Hepatocyte (in vitro differentiated cells): ENCODE results near the gene MARK2. TPM values are rescaled to one million over a fixed set of nuclear protein-coding genes. Genes with fewer than 3 reads are reported as not detected.

Experiments
- DNase-seq: peaks from one replicate; pipeline ENCODE4 v3.0.0-alpha.2; 2016; ENCODE audit warnings: low spot score
- H2AFZ ChIP-seq: fragments of 200-600 bp; sonication (generic); 2 replicates; pipeline ENCODE4 v1.6.0; 2016; ENCODE audit warnings: antibody characterized with exemption, mild to moderate bottlenecking
- H3K27ac ChIP-seq: fragments of 200-600 bp; sonication (generic); 2 replicates; pipeline ENCODE4 v1.5.1; 2016; ENCODE audit warnings: mild to moderate bottlenecking
- H3K27me3 ChIP-seq: fragments of 200-600 bp; sonication (generic); 2 replicates; pipeline ENCODE4 v1.6.1; 2016
- H3K36me3 ChIP-seq: fragments of 200-600 bp; sonication (generic); replicated peaks from 2 replicates; pipeline ENCODE4 v1.5.1; 2016; ENCODE audit warnings: low read depth; ENCODE audit not compliant: insufficient read depth
- H3K4me1 ChIP-seq: fragments of 200-600 bp; sonication (generic); 2 replicates; pipeline ENCODE4 v1.5.1; 2016; ENCODE audit warnings: mild to moderate bottlenecking, moderate library complexity; ENCODE audit not compliant: insufficient read depth
- H3K4me2 ChIP-seq: fragments of 200-600 bp; sonication (generic); 2 replicates; pipeline ENCODE4 v1.6.0; 2016
- H3K4me3 ChIP-seq: fragments of 200-600 bp; sonication (generic); 2 replicates; pipeline ENCODE4 v1.5.1; 2016; ENCODE audit warnings: mild to moderate bottlenecking
- H3K79me2 ChIP-seq: fragments of 200-600 bp; sonication (generic); 2 replicates; pipeline ENCODE4 v1.6.0; 2017; ENCODE audit warnings: mild to moderate bottlenecking
- H3K9me2 ChIP-seq: fragments of 200-600 bp; sonication (generic); replicated peaks from 2 replicates; pipeline ENCODE4 v1.6.0; 2017; ENCODE audit warnings: mild to moderate bottlenecking; ENCODE audit not compliant: insufficient read depth
- H3K9me3 ChIP-seq: fragments of 200-600 bp; sonication (generic); 2 replicates; pipeline ENCODE4 v1.5.1; 2016; ENCODE audit warnings: low read depth, mild to moderate bottlenecking
- H4K20me1 ChIP-seq: fragments of 200-600 bp; sonication (generic); 2 replicates; pipeline ENCODE4 v1.6.0; 2016; ENCODE audit warnings: mild to moderate bottlenecking; ENCODE audit not compliant: insufficient read depth, poor library complexity, severe bottlenecking
- CTCF ChIP-seq: fragments of 200-600 bp; sonication (generic); IDR thresholded peaks from 2 replicates; pipeline ENCODE4 v1.5.1; 2016; ENCODE audit warnings: antibody characterized with exemption, mild to moderate bottlenecking; ENCODE audit not compliant: poor library complexity
- EZH2 ChIP-seq: fragments of 200-600 bp; sonication (generic); IDR thresholded peaks from 2 replicates; pipeline ENCODE4 v1.6.1; 2016; ENCODE audit warnings: antibody characterized with exemption, mild to moderate bottlenecking, borderline replicate concordance
- EZH2phosphoT487 ChIP-seq: fragments of 200-600 bp; sonication (generic); IDR thresholded peaks from one replicate; pipeline ENCODE4 v1.6.1; 2018; ENCODE audit warnings: antibody characterized with exemption, mild to moderate bottlenecking, low read depth, moderate library complexity; ENCODE audit not compliant: unreplicated experiment, severe bottlenecking
- WGBS: methylation state at CpG from one replicate; pipeline ENCODE4 v1.1.6; 2016; ENCODE audit warnings: low lambda C conversion rate; ENCODE audit errors: missing lambda C conversion rate; 5-methylcytosine and 5-hydroxymethylcytosine counted together
- polyA plus RNA-seq: library from polyadenylated mRNA; unstranded; fragments of >200 nt; fragmentation: Nextera tagmentation; extraction: Ambion mirVana; gene quantifications from 2 replicates; pipeline ENCODE4 v1.2.1, GENCODE V29; 2016
- total RNA-seq: library from RNA; depleted of rRNA; stranded (reverse); fragments of >200 nt; gene quantifications from 2 replicates; pipeline ENCODE4 v1.2.3, GENCODE V29; 2014

The MARK2 gene
- total and polyA plus RNA-seq, 2 experiments from 2014 or later: 22.4 to 48.2 TPM

DNA sequence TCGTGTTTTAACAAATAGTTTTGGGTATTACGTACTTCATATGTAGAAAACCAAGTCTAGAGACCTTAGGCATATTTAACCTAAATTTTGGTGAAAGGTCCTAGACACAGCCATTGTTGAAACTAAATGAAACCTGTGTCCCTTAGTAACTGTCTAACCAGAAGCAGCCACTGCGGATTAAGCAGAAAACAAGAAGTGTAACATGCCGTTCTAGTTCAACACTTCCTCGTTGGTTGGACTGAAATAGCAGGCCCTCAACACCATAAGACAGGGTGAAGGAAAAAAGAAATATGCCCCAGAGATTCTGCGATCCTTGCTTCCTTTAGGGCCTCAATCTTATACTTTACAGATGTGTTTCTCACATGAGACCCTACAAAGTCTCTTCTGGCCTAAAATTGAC, 101.9 kb downstream of the MARK2 start:
- no peaks in the 10 kb centered on the region for H4K20me1 ChIP-seq
- no peak overlapping the region for H3K4me2 ChIP-seq
- H3K4me3 ChIP-seq: no peak overlapping the region
- H3K79me2 ChIP-seq: peaks cover 54% of the 10 kb centered on the region
- no peaks in the 10 kb centered on the region for H3K9me2 ChIP-seq
- 91% methylated on average over 6 of the region's 6 CpGs for WGBS
- TF ChIP-seq CTCF: no peak
- no peak for TF ChIP-seq EZH2
- no peak for TF ChIP-seq EZH2phosphoT487
- no peaks in the 10 kb centered on the region for H3K9me3 ChIP-seq
- no peak for DNase-seq
- H3K27me3 ChIP-seq: no peaks in the 10 kb centered on the region
- no peaks in the 10 kb centered on the region for H3K36me3 ChIP-seq
- H3K27ac ChIP-seq: no peak overlapping the region
- peaks cover 15% of the 10 kb centered on the region for H3K4me1 ChIP-seq
- no peak overlapping the region for H2AFZ ChIP-seq

GRCh38 chr11:63941901-63942300, 103.0 kb downstream of the MARK2 start:
- WGBS: 84% methylated on average over 4 of the region's 4 CpGs
- Histone ChIP-seq H3K9me3 (no peaks in the 10 kb centered on the region), H3K79me2 (peaks cover 54% of the 10 kb centered on the region)

GRCh38 chr11:63942803-63943202, 103.9 kb downstream of the MARK2 start:
- peaks cover 54% of the 10 kb centered on the region for H3K79me2 ChIP-seq

More at GRCh38 chr11:63941901-63942300, 103.0 kb downstream of the MARK2 start:
- no peaks in the 10 kb centered on the region for H3K9me2 ChIP-seq
- peaks cover 15% of the 10 kb centered on the region for H3K4me1 ChIP-seq
- DNase-seq: no peak
- TF ChIP-seq CTCF (no peak), EZH2 (no peak), EZH2phosphoT487 (no peak)
- H3K27ac ChIP-seq: no peak overlapping the region
- H3K36me3 ChIP-seq: no peaks in the 10 kb centered on the region
- no peaks in the 10 kb centered on the region for H4K20me1 ChIP-seq
- no peaks in the 10 kb centered on the region for H3K27me3 ChIP-seq
- H3K4me3 ChIP-seq: no peak overlapping the region
- H2AFZ ChIP-seq: no peak overlapping the region
- no peak overlapping the region for H3K4me2 ChIP-seq

More at GRCh38 chr11:63942803-63943202, 103.9 kb downstream of the MARK2 start:
- H3K27me3 ChIP-seq: no peaks in the 10 kb centered on the region
- TF ChIP-seq CTCF: no peak
- TF ChIP-seq EZH2: no peak
- TF ChIP-seq EZH2phosphoT487: no peak
- H3K9me3 ChIP-seq: no peaks in the 10 kb centered on the region
- H3K27ac ChIP-seq: no peak overlapping the region
- H4K20me1 ChIP-seq: no peaks in the 10 kb centered on the region
- no peak overlapping the region for H3K4me2 ChIP-seq
- peaks cover 15% of the 10 kb centered on the region for H3K4me1 ChIP-seq
- no peaks in the 10 kb centered on the region for H3K36me3 ChIP-seq
- H3K9me2 ChIP-seq: no peaks in the 10 kb centered on the region
- DNase-seq: no peak
- H2AFZ ChIP-seq: no peak overlapping the region
- H3K4me3 ChIP-seq: no peak overlapping the region
- 87% methylated on average over 3 of the region's 3 CpGs for WGBS
